GM19455 (cell line): ENCODE data around the gene GRK5.

Experiments used
- ATAC-seq: cut with Tn5 transposase; IDR thresholded peaks from one replicate; pipeline ENCODE4 v1.9.1; 2021; ENCODE audit not compliant: unreplicated experiment

GRK5 gene

GRCh38 chr10:119398996-119399395 is 191.6 kb downstream of the GRK5 start:
- ATAC-seq: no peak

- ATAC-seq: no peak
Measured at GRCh38 chr10:119399466-119399865, 192.1 kb downstream of the GRK5 start.

GRCh38 chr10:119401671-119402395 is 194.5 kb downstream of the GRK5 start:
- ATAC-seq: no peak

GRCh38 chr10:119403921-119404320 is 196.6 kb downstream of the GRK5 start:
- no peak for ATAC-seq

GRCh38 chr10:119404719-119405519 is 197.5 kb downstream of the GRK5 start:
- no peak for ATAC-seq

DNA sequence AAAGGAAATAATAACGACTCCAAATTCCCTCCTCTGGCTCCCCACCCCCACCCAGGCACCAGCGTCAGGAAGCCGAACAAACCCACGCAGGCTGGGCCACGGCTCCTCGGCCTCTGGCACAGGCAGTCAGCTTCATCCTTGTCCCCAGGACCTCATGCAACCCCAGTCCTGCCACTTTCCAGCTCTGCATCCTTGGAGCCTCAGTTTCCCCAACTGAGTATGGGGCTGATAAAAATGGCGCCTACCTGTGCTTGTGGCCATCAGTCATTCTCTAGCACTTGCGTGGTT is 198.1 kb downstream of the GRK5 start:
- ATAC-seq: no peak

DNA sequence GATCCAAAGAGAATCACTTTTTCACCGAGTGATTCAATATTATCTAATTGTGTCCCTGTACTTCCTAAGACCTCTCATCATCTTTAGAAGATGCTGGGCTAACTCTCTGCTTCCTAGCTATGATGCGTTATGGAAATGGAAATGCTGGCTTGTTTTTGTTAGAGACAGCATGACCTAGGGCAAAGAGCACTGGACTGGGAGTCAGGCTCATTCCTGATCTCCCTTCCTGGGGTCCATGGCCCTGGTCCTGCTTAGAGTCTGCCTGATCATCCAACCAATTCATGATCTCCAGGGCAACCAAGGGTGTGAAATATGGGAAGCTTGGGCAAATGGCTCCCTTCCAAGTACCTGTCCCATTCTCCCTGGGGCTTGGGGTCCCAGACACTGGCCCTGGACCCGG is 198.8 kb downstream of the GRK5 start:
- ATAC-seq: no peak

DNA sequence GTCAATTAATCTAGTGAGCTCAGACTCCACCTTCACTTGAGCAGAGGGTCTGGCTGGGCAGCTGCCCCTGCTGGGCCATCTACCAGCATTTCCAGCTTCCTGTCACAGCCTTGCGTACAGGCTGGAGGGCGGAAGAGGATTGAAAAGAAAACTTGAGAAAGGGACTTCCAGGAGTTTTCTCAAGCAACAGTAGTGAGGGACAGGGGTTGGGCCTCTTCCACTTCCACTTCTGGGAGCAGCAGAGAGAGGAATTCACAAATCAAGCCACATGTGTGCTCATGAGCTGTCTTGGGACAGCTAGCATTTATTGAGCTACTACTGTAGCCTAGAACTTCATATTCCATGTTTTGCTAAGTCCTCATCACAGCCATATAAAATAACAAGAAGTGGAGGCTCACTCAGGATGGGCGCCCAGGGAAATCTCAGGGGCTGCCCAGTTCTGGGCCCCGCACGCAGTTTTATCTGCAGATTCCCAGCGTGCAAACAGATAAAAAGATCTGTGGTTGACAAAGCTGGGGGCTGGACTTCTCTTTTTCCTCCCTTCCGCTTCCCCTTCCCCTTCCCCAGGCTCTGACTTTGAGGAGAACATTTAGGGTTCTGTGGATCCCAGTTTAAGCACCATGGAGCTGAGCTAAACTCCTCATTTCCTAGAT is 199.4 kb downstream of the GRK5 start:
- ATAC-seq: no peak

DNA sequence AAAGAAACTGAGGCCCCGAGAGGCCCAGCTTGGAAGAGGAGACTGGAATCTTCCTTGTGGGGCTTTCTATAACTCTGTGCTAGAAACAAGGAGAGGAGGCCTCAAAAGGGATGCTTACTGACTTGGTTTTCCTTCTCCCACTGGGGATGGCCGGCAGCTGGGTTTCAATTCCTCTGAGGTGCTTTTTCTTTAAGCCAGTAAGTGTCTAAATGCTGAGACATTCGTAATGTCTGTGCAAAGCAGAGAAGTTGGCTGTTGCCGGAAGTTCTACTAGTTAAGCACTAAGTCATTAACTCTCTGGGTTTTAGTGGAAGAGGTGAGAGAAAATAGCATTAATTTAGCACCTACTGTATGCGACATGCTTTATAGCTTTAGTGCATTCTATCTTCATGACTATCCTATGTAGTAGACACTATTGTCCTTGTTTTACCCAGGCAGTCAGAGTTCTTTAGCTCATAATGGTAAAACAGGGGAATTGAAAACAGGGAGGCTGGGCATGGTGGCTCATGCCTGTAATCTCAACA is 199.9 kb downstream of the GRK5 start:
- ATAC-seq: no peak

GRCh38 chr10:119408072-119408471 is 200.7 kb downstream of the GRK5 start:
- ATAC-seq: no peak

DNA sequence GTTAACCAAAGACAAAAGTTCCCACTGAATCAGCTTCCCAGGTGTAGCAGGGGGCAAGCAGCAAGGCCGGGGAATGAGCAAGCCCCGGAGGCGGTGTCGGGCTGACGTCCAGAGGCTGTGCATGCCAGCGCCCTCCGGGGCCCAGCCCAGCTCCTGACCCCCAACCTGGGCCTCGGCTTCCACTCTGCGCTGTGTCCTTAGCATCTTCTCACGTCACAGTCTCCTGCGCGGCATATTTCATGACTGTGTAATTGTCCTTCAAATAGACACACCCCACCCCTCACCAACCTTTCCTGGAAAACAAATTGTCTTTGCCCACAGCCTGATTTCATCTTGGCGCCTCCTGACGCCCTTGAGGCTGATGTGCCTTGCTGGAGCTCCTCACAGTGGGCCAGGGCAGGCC is 201.6 kb downstream of the GRK5 start:
- no peak for ATAC-seq

GRCh38 chr10:119409385-119409784 is 202.0 kb downstream of the GRK5 start:
- no peak for ATAC-seq

DNA sequence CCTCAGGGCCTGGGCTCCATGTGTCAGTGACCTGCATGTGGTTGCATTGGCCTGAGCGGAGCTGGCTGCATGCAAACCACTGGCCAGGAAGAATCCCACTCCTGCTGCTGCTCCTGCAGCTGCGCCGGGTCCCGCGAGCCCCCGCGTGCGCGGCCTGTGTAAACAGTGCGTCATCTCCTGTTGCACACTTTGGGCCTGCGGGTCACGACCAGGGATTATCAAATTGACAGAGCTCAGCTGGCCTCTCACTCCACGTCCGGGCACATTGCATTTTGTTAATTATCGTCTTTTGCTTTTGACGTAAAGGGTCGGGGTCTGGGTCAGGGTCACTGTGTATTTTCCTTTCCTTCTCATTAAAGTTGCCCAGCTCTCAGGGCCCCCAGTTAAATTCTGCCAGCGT is 202.5 kb downstream of the GRK5 start:
- no peak for ATAC-seq

DNA sequence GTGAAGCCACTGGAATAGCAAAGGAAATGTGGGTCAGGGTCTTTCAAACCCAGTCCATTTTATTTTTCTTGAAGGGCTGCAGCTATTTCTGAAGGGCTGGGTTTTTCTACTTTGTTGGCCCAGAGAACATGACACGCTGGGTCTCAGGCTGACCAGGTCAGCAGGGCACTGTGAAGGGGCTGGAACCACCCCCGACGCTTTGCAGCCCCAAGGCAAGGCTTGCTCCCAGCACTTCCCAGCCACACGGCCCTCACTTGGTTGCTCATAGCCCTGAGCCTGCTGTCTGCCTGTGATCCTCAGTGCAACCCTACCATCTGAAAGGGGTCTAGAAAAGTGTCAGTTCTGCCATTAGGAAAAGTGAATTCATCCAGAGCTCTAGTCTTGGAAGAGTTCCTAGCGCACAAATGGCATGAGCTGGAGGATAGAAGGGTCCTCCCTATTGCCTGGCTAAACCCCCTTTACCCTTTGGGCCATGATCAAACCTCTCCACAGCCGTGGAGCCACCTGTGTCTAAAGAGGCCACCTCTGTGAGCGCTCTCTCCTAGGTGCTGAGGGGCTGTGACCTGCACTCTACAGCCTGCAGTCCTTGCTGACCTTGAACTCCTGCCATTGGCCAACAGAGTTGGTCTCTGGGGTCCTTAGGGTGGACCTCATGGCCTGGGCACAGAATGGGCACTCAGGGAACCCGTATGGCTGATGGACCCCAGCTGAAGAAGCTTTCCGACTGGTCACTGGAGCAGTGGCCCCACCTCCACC is 203.2 kb downstream of the GRK5 start:
- no peak for ATAC-seq

DNA sequence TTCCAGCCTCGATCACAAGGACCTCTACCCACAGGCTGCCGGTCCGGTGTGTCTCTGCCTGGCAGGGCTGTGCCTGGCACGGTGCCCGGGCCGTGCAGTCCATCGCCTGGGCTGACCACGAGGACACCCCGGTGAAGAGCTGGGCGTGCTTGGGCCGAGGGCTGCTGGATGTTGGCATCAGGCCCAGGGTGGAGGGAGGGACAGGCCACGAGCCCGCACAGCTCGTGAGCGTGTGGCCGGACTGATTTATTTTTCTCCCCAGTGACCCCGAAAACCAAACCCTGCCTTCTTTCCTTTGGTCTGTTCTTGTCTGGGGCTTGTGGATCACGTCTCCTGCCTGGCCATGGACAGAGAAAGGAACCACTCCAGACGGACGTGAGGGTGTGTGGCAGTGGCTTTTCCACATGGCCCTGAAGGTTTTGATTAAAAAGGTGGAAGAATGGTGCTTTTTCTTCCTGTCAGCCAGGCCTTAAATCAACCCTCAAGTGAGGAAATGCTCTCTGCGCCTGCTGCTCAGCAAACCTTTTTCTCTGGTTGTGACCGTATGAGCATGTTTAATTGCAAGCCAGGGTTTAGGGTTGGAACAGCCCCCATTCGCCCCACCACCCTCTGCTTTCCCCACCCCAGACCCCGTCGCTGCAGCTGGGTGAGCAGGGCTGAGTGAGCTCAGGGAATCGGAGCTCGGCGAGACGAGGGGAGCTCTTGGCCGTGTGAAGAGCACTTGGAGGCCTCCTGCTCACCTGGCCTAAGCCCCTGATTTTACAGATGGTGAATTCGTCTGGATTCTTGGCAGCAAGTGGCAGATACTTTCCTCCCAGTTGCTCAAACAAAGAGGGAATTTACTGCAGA is 205.1 kb downstream of the GRK5 start:
- ATAC-seq: no peak

DNA sequence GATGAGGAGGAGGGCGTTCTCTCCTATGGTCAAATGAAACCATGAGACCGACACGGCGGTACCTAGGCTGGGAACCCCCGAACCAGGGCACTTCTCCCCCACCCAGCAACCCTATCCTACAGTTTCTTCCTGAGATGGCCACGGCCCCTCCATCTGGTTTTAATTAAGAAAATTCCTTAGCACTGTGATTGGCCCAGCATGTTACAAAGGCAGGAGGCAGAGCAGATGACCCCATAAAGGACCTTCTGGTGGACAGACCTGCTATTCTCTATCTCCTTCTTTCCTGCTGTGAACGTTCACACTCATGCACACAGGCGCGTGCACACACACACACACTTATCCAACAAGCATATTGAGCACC is 205.7 kb downstream of the GRK5 start:
- no peak for ATAC-seq

- ATAC-seq: no peak
Measured at GRCh38 chr10:119413471-119414080, 206.2 kb downstream of the GRK5 start.

DNA sequence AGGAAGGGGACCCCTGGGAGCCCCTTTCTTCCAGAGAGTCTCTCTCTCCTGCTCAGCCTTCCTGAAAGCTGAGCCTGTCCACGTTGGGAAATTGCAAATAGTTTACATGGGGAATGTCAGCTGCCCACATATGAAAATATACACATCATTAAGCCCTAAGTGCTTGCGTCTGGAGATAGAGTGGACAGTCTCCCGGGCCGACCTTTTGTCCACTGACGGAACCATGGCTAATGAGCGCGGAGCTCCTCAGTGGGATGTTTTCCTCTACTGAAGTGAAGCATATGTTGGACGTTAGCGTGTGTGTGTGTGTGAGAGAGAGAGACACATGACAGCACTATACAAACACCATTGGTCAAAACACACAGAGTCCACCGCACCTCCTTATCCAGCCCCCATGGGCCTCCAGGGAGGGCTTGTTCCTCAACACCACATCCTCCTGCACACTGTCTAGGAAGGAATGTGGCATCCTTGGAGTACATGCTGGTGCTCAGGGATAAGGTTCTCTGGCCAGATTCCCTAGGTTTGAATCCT is 206.8 kb downstream of the GRK5 start:
- ATAC-seq: no peak

- no peak for ATAC-seq
Measured at GRCh38 chr10:119415121-119415520, 207.8 kb downstream of the GRK5 start.
